ENCODE data around the gene TOR4A. TPM values are rescaled to one million over a fixed set of nuclear protein-coding genes. Genes with fewer than 3 reads are reported as not detected.

Gene TOR4A
- total and polyA plus RNA-seq, 2 experiments from 2014 or later, result 4.1 to 29.6 TPM

GRCh38 chr9:137305060-137305797, 27.7 kb downstream of the TOR4A start:
- Histone ChIP-seq H3K9me2 (ENCODE audit: insufficient read depth) (no peaks in the 10 kb centered on the region), H3F3A (ENCODE audit: insufficient read depth) (no peaks in the 10 kb centered on the region), H4K20me1 (ENCODE audit: insufficient read depth) (no peaks in the 10 kb centered on the region), H3K27me3 (replicated peaks; ENCODE audit: insufficient read depth) (peaks cover 8% of the 10 kb centered on the region; the same call in 1 of the 2 replicates), H3K4me2 (ENCODE audit: unreplicated experiment) (peak overlapping the region; percentile 35), H3K4me3 (no peak overlapping the region), H3K9me3 (ENCODE audit: low read depth) (no peaks in the 10 kb centered on the region), H3K27ac (no peak overlapping the region), H3K36me3 (ENCODE audit: low read depth) (no peaks in the 10 kb centered on the region), H3K79me2 (ENCODE audit: insufficient read depth) (no peaks in the 10 kb centered on the region), H2AFZ (peak overlapping the region; percentile 63; the same call in 1 of the 2 replicates), H3K9ac (no peak overlapping the region), H3K4me1 (ENCODE audit: insufficient read depth) (no peaks in the 10 kb centered on the region)
- TF ChIP-seq EZH2 (IDR thresholded peaks at IDR 0.05; ENCODE audit: insufficient read depth, poor library complexity, severe bottlenecking), result no peak
- no peak for TF ChIP-seq EZH2phosphoT487 (IDR thresholded peaks at IDR 0.05; ENCODE audit: insufficient read depth, low read depth)
- peak; percentile 68 for DNase-seq
- 23 to 24% methylated on average over 25 to 36 of the region's 36 CpGs for WGBS, 2 experiments (ENCODE audit: low coverage in 1 of 2, low lambda C conversion rate in 2 of 2, missing lambda C conversion rate in 2 of 2)
- in situ Hi-C loops (cut with MboI), result no loop called here

GRCh38 chr9:137305798-137306065, 28.2 kb downstream of the TOR4A start:
- Histone ChIP-seq H3K4me2 (ENCODE audit: unreplicated experiment) (no peak overlapping the region), H3K4me3 (no peak overlapping the region), H3K9ac (no peak overlapping the region), H2AFZ (0 out of 2 replicates have a peak overlapping the region, but pooled peaks have one; percentile 63), H3K9me3 (ENCODE audit: low read depth) (no peaks in the 10 kb centered on the region), H3F3A (ENCODE audit: insufficient read depth) (no peaks in the 10 kb centered on the region), H3K27me3 (replicated peaks; ENCODE audit: insufficient read depth) (peaks cover 3% of the 10 kb centered on the region; the same call in 1 of the 2 replicates), H3K9me2 (ENCODE audit: insufficient read depth) (no peaks in the 10 kb centered on the region), H3K36me3 (ENCODE audit: low read depth) (no peaks in the 10 kb centered on the region), H3K4me1 (ENCODE audit: insufficient read depth) (no peaks in the 10 kb centered on the region), H3K27ac (no peak overlapping the region), H4K20me1 (ENCODE audit: insufficient read depth) (no peaks in the 10 kb centered on the region), H3K79me2 (ENCODE audit: insufficient read depth) (no peaks in the 10 kb centered on the region)
- no peak for DNase-seq
- in situ Hi-C loops (cut with MboI), result no loop called here
- 37 to 40% methylated on average over 5 to 8 of the region's 8 CpGs for WGBS, 2 experiments (ENCODE audit: low coverage in 1 of 2, low lambda C conversion rate in 2 of 2, missing lambda C conversion rate in 2 of 2)
- TF ChIP-seq EZH2phosphoT487 (IDR thresholded peaks at IDR 0.05; ENCODE audit: insufficient read depth, low read depth) (no peak), EZH2 (IDR thresholded peaks at IDR 0.05; ENCODE audit: insufficient read depth, poor library complexity, severe bottlenecking) (no peak)

GRCh38 chr9:137306066-137306849, 28.7 kb downstream of the TOR4A start:
- Histone ChIP-seq H3F3A (ENCODE audit: insufficient read depth) (no peaks in the 10 kb centered on the region), H3K4me1 (ENCODE audit: insufficient read depth) (no peaks in the 10 kb centered on the region), H3K9ac (no peak overlapping the region), H3K27me3 (replicated peaks; ENCODE audit: insufficient read depth) (no peaks in the 10 kb centered on the region; the same call in 1 of the 2 replicates), H3K9me2 (ENCODE audit: insufficient read depth) (no peaks in the 10 kb centered on the region), H2AFZ (no peak overlapping the region), H3K4me3 (no peak overlapping the region), H3K27ac (no peak overlapping the region), H3K79me2 (ENCODE audit: insufficient read depth) (no peaks in the 10 kb centered on the region), H3K4me2 (ENCODE audit: unreplicated experiment) (no peak overlapping the region), H3K9me3 (ENCODE audit: low read depth) (no peaks in the 10 kb centered on the region), H4K20me1 (ENCODE audit: insufficient read depth) (no peaks in the 10 kb centered on the region), H3K36me3 (ENCODE audit: low read depth) (no peaks in the 10 kb centered on the region)
- 34 to 47% methylated on average over 19 to 28 of the region's 30 CpGs for whole genome bisulfite sequencing, 2 experiments (ENCODE audit: low coverage in 1 of 2, low lambda C conversion rate in 2 of 2, missing lambda C conversion rate in 2 of 2)
- TF ChIP-seq EZH2phosphoT487 (IDR thresholded peaks at IDR 0.05; ENCODE audit: insufficient read depth, low read depth) (no peak), EZH2 (IDR thresholded peaks at IDR 0.05; ENCODE audit: insufficient read depth, poor library complexity, severe bottlenecking) (no peak)
- in situ Hi-C loops (cut with MboI), result no loop called here
- DNase-seq, result no peak

- no peak overlapping the region for H3K4me3 ChIP-seq
- H3K9ac ChIP-seq, result no peak overlapping the region
- in situ Hi-C loops (cut with MboI), result no loop called here
- no peak overlapping the region for H3K27ac ChIP-seq
- no peak for DNase-seq
- no peak overlapping the region for H3K4me2 ChIP-seq (ENCODE audit: unreplicated experiment)
- no peaks in the 10 kb centered on the region for H3K4me1 ChIP-seq (ENCODE audit: insufficient read depth)
- no peaks in the 10 kb centered on the region for H3K79me2 ChIP-seq (ENCODE audit: insufficient read depth)
- 53 to 55% methylated on average over 16 to 21 of the region's 23 CpGs for WGBS, 2 experiments (ENCODE audit: low coverage in 1 of 2, low lambda C conversion rate in 2 of 2, missing lambda C conversion rate in 2 of 2)
- TF ChIP-seq EZH2phosphoT487 (IDR thresholded peaks at IDR 0.05; ENCODE audit: insufficient read depth, low read depth), result no peak
- no peak for TF ChIP-seq EZH2 (IDR thresholded peaks at IDR 0.05; ENCODE audit: insufficient read depth, poor library complexity, severe bottlenecking)
- H3K9me2 ChIP-seq (ENCODE audit: insufficient read depth), result no peaks in the 10 kb centered on the region
- H2AFZ ChIP-seq, result no peak overlapping the region
- H3K9me3 ChIP-seq (ENCODE audit: low read depth), result no peaks in the 10 kb centered on the region
- no peaks in the 10 kb centered on the region for H4K20me1 ChIP-seq (ENCODE audit: insufficient read depth)
- H3F3A ChIP-seq (ENCODE audit: insufficient read depth), result no peaks in the 10 kb centered on the region
- H3K27me3 ChIP-seq (replicated peaks; ENCODE audit: insufficient read depth), result no peaks in the 10 kb centered on the region; the same call in 1 of the 2 replicates
- no peaks in the 10 kb centered on the region for H3K36me3 ChIP-seq (ENCODE audit: low read depth)
Observed at GRCh38 chr9:137306850-137307254, 29.3 kb downstream of the TOR4A start.
